Dedifferentiated amniotic fluid mesenchymal stem cell (primary cell): ENCODE results near the gene CHD9.

Experiments used
- DNase-seq: peaks from one replicate; pipeline ENCODE4 v3.0.0-alpha.2; 2016; ENCODE audit errors: extremely low spot score

The CHD9 gene

GRCh38 chr16:53094013-53094630 lies 39.3 kb downstream of the CHD9 start:
- no peak for DNase-seq

- no peak for DNase-seq
Measured at GRCh38 chr16:53097190-53097589, 42.4 kb downstream of the CHD9 start.

- peak; percentile 69 for DNase-seq
Measured at GRCh38 chr16:53098526-53099317, 43.9 kb downstream of the CHD9 start.

GRCh38 chr16:53099318-53100130 lies 44.7 kb downstream of the CHD9 start:
- peak; percentile 77 for DNase-seq

GRCh38 chr16:53100131-53100748 lies 45.4 kb downstream of the CHD9 start:
- DNase-seq: no peak

- DNase-seq: no peak
Measured at GRCh38 chr16:53100889-53101288, 46.1 kb downstream of the CHD9 start.

GRCh38 chr16:53103811-53104210 lies 49.0 kb downstream of the CHD9 start:
- no peak for DNase-seq

GRCh38 chr16:53105565-53105964 lies 50.8 kb downstream of the CHD9 start:
- DNase-seq: no peak

- DNase-seq: no peak
Measured at GRCh38 chr16:53111078-53111791, 56.4 kb downstream of the CHD9 start.

- DNase-seq: no peak
Measured at GRCh38 chr16:53112015-53112414, 57.2 kb downstream of the CHD9 start.

GRCh38 chr16:53115047-53115446 lies 60.3 kb downstream of the CHD9 start:
- DNase-seq: no peak

GRCh38 chr16:53115773-53116172 lies 61.0 kb downstream of the CHD9 start:
- no peak for DNase-seq

GRCh38 chr16:53121043-53121620 lies 66.3 kb downstream of the CHD9 start:
- no peak for DNase-seq

GRCh38 chr16:53121661-53122060 lies 66.9 kb downstream of the CHD9 start:
- no peak for DNase-seq

- peak; percentile 42 for DNase-seq
Measured at GRCh38 chr16:53123747-53124146, 69.0 kb downstream of the CHD9 start.

GRCh38 chr16:53126390-53126789 lies 71.6 kb downstream of the CHD9 start:
- DNase-seq: no peak

GRCh38 chr16:53129281-53130158 lies 74.7 kb downstream of the CHD9 start:
- peak; percentile 67 for DNase-seq

- peak; percentile 89 for DNase-seq
Measured at GRCh38 chr16:53130159-53131049, 75.6 kb downstream of the CHD9 start.

GRCh38 chr16:53131050-53131362 lies 76.2 kb downstream of the CHD9 start:
- no peak for DNase-seq
